NCI-H146 (cell line): ENCODE measurements around the gene TRAK1.

Experiments used
- DNase-seq: peaks from one replicate; lab custom pipeline; 2025; lab: John Stamatoyannopoulos, UW

TRAK1 gene

DNA sequence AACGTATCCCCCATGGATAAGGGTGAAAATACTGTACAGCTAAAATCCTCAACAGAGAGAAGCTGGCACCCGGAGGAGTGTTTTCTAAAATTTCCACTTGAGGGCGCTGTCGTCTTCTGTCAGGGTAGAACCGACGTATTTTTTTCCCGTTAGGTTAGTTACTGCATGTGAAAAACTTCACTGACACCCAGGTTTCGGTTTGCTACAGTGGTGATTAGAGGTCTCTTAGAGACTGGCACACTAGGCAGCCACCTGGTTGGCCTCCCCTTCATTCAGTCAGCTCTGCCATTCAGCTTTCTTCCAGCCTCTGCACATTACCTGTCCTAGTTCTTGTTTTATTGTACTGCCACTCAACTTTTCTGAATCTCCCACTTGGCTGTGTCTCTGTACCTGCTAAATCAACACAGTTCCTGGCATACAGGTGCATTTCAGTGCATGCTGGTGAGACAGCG is 156.4 kb downstream of the TRAK1 start:
- peak; percentile 23 for DNase-seq

DNA sequence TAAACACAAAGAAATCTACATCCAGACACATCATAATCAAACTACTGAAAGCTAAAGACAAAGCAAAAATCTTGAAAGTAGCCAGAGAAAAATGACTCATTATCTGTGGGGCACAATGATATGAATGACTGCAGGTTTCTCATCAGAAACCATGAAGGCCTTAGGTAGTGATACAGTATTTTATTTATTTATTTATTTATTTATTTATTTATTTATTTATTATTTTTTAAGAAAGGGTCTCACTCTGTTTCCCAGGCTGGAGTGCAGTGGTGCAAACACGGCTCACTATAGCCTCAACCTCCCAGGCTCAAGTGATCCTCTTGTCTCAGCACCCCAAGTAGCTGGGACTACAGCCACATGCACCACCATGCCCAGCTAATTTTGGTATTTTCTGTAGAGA is 159.6 kb downstream of the TRAK1 start:
- no peak for DNase-seq

DNA sequence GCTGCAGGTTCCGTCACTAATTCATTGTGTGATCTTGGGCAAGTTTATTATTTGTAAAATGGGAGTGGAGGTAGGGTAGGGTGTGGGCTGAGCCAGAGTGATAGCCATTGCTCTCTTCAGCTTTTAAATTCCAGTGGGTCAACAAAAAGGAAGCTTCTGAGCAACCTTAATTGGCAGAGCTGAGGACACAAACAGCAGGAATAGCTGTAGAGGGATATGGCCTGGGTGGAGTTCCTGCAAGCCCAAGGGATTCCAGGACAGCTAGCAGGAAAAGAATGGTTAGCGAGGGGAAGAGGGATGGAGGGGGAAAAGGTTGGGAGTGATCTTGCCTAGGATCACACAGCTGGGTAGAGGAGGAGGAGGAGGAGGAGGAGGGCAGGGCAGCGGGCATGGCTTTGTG is 163.4 kb downstream of the TRAK1 start:
- no peak for DNase-seq

DNA sequence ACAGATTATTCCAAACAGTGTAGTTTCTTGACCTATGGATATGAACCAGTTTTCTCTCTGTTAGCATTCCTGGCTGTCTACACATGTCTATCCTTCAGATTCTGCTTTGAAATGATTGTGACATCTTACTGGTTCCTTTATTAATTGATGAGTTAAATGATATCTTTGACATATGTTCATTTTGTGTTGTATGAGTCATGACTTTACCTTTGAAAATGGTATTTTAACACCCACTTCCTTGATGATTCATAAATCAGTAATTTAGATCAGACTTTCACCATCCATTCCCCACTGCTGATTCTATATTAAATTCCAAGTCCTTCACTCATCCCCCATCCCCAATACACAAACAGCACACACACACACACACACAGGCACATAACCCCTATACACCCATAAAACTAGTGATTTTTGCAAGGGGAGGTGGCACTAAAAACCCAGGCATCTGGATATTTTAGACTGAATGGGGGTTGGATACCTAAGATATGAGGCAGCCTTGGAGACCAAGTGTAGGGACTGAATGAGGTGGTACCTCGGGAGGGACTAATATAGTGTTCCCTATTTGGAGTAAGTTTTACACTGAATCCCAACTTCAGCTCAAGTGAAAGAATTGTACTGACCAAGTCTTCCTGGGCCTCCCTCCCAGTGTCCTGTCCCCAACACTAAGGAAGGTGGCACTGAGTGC is 165.1 kb downstream of the TRAK1 start:
- DNase-seq = no peak

DNA sequence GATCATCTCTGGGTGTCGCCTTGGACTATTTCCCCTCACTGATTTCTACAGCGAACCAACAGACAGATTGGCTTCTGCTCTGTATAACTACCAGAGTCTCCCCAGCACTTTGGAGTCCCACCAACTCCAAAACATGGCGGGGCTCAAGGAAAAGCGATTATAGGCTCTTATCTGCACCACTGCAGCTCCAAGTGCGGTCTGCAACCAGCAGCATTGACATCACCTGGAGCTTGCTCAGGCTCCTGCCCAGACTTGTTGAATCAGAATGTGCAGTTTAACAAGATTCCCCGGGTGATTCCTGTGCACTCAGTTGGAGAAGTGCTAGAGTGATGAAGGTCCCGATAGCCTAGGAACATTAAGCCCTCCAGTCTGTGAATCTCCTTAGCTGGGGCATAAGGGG is 165.8 kb downstream of the TRAK1 start:
- no peak for DNase-seq

DNA sequence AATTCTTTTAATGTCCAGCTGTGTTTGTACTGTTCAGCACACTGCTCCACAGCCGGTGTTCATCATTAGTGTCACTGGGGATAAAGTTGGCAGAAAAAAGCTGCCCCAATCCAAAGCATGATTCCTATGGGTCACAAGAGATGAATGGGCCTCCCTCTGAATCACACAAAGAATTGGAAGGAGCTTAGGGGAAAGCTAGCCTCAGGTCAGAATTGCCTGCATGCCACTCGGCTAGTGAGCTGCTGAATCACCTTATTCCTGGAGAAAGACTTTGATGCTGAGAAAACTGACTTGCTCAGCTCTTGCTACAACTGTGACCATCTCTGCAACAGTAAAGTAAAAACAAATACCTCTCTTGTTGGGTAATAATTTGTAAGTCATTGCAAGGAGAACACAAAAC is 171.4 kb downstream of the TRAK1 start:
- DNase-seq = no peak

DNA sequence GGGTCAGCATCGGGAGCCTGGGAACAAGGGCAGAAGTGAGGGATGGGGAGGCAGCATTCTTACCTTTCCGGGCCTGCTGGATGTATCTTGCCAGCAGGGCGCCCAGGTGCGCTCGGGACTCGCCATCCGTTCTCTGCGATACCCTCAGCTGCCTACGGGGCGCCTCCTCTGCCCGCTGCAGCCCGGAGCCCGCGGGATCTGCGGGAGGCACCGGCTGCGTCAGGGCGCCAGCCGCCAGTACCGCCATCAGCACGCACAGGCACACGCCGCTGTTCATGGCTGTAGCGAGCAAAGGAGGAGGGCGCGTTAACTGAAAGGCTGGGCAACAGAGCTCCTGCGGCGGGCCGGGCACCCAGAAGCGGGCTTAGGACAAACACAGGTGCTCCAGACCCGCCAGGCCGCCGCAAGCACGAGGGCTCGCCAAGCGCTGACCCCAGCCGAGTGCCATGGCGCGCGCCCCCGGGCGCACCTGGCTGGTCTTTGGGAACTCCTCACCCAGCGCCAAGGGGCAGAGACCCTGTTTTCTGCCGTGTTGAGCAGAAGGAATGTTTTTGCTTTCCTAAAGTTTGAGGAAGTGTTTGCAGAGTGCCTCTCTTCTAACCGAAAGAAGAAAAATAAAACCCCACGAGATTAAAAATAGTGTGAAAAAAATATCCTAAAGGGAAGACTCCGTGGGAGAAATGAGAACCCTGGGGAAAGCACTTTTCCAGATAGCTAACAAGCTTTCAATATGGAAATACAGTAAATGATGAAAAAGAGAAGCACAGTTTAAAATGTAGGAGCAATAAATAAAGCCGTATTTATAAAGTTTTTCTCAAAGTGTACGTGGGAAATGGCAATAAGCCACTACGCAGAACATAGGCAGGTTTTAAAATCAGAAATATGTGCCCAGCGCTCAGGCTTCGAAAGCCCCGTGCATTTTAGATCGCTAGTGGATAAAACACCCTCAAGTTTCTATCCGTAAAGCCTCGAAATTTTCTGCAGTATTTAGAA is 172.5 kb downstream of the TRAK1 start:
- peak; percentile 24 for DNase-seq

DNA sequence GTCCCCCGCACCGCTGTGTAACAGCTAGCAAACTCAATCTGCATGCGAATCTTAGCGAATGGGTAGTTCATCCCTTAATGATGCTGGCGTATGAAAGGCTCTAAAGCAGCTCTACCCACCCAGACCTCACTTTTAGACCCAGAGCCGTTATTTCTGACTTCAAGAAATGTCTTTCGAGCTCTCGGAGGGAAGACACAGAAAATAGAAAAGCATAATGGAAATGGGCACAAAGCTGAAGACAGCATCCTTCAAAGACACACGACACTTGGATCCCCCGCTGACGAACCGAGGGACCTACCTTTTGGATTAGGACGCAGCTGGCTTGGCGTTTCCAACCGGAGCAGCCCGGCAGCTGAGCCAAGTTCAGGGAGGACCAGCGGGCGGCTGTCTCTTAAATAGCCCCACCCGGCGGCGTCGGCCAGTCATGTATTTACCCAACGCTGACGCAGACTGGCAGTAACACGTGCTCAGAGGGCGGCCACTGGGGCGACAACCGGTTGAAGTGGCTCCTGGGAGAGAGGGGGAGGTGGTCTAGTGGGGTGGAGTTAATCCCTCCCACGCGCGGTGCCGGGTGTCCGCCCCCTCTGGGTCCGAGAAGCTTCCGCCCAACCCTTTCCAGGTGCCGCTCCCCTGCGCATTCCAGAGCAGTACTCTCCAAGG is 173.4 kb downstream of the TRAK1 start:
- DNase-seq = no peak

DNA sequence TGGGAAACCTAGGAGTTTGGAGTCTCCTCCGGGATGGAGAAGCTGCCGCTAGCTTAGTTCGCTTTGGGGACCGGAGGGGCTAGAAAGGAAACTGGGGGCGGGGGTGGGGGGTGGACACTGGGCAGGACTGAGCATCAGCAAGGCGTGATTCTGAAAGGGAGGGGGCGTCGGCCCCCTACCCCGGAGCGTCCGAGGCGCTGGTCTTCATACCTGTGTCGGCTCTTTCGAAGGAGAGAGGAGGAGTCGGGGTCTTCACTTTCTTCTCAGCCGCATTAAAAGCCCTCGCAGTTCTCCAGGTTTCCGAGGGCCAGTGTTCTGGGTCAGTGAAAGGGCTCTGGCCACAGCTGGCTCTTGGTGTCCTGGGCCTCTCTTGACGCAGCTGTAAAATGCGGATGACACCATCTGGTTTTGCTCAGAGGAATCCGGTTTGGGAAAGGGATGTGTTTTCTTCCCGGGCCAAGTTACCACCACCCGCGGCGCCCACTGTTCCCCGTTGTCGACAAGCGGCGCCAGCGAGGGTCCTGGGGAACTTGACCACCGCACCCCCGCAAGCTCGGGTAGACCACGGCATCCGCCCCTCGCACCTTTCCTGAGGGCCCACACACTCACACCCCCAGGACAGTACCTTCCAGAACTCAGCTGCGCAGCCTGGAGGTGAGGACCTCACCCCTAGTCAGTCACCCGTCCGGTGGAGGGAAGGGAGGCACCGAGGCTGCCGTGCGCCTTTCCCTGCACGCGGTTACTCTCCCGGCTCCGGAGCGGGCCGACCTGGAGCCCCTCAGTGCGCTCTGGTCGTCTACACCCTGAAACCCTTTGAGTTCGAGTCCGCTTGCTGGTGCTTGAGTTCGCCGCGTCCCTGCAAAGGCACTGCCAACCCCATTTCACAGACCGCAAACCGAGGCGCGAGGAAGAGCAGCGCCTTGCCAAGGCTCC is 174.2 kb downstream of the TRAK1 start:
- DNase-seq = no peak

DNA sequence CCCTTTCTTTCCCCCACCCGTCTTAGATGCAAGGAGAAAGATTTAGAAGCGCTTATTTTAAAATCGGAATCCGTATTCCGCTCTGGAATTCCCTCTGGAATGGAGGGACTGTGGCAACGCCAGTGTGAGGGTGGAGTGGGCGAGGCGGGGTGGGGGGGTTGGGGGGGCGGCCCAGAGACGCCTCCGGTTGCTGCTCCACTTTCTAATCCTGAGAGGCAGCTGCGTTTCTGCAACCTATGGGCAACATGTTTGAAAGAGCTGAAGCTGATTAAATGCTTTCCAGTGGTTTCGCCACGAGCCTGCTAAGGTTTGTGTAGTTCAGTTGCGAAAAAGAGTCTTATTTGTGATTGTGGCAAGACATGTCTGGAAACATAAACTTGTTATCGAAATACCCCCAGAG is 174.9 kb downstream of the TRAK1 start, which contains the start of gene CCK:
TSS of gene CCK (minus strand) at position 101 of the 400 bp plus-strand sequence. CDS start 2,555 bp downstream, outside the sequence.
- DNase-seq = no peak

DNA sequence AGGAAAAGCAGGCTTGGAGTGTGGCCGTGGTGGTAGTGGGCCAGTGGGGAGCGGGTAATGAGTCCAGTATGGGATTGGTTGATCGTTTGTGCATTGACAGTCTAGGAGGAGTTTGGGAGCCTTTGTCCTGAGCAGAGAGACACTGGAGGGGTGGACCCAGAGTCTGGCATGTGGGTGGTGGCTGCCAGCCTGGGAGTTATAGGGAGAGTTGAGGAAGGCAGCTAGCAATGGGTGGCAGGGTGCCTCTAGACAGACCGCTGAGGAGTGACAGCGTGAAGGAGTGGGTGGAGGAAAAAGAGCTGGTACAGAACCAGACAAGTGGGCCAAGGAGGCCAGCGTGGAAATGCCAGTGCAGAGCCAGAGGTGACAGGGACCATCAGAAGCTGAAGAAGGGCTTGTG is 176.7 kb downstream of the TRAK1 start:
- no peak for DNase-seq

DNA sequence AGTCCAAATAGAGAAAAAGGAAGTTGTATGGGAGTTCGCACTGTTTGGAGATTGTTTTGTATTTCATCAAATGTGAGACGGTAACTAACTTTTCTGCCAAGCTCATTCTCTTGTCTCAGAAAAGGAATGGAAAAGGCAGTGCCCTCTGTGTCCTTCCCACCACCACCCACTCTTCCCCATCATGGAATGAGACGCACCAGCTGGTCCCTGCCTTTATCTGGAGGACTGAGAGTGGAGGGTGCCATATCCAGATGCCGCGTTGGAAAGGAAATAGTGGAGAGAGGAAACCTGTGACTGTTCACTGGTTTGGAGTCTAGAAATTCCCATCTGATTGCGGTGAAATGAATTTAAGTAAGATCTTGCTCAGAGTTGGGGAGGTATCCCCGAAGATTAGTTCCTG is 178.5 kb downstream of the TRAK1 start:
- DNase-seq = no peak

DNA sequence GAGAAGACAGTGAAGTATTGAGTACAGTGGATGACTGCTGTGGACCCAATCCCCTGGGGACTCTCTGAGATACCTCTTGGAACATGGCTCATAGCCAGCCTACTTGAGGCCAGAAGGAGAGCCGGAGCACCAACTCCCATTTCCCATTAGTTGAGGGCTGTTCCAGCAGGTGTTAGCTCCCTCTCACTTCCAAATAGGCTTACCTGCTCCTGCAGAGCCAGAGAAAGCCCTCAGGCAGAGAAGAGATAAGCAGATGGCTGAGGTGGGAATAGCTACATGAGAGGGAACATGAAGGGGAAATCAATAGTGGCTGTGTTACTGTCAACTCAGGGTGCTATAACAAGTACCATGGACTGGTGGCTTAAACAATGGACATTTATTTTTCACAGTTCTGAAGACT is 179.4 kb downstream of the TRAK1 start:
- DNase-seq = peak; percentile 2

DNA sequence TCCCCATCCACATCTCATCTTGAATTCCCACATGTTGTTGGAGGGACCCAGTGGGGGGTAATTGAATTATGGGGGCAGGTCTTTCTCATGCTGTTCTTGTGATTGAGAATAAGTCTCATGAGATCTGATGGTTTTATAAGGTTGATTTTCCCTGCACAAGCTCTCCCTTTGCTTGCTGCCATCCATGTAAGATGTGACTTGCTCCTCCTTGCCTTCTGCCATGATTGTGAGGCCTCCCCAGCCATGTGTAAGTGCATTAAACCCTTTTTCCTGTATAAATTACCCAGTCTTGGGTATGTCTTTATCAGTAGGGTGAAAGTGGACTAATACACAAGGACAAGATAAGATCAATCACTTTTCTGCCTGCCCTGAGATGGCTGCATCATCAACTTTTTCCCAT is 180.6 kb downstream of the TRAK1 start:
- no peak for DNase-seq

DNA sequence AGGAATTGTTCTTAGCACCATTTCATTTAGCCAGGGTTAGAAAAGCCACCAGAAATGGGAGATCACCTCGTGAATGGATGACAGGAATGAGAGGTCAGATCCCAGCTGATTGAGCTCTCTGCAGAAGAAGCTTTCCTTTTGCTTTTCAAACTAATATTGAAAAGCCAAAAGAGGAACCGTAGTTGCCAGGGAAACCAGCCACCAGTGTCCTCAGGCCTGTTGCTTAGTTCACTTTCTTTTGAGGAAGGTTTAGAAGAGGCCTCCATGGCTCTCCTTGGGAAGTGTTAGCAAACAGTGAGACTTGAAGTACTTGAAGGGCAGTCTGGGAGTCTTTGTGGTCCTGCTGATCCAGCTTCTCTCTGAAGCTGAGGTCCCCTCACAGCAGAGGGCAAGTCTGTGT is 182.2 kb downstream of the TRAK1 start:
- DNase-seq = no peak

DNA sequence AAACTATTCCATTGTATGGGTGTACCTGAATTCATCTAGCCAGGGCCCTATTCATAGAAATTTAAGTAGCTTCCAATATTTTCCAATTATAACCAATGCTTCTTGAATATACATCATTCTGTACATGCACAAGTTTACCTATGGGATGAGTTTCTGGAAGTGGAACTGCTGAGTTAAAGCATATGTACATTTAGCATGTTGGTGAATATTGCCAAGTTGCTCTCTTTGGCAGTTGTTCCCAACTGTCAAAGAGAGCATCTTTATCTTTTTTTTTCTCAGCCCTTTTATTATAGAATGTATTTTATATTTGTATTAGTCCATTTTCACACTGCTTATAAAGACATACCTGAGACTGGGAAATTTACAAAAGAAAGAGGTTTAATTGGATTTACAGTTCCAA is 183.1 kb downstream of the TRAK1 start:
- DNase-seq = no peak

DNA sequence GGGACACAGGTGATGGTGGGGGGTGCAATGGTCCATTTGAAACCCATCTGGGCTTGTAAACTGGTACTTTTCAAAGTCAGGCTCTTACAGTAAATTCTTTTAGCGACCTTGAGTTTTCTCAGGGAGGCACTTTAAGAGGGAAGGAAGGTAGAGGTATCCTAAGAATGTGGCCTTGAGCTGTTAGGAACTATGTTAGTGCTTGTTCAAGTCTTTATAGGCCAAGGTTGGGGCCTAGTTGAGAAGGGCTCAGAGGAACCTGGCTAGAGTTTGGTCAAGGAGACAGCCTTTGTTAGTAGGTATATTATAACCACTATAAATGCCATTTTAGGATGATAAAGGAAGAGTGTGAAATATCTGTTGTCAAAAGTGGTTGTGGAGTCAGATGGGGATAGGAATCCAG is 184.1 kb downstream of the TRAK1 start:
- DNase-seq = no peak
